GM21723 (cell line): ENCODE data around the gene TBC1D22A.

Experiments used
- ATAC-seq: cut with Tn5 transposase; IDR thresholded peaks from one replicate; pipeline ENCODE4 v1.9.1; 2021; ENCODE audit warnings: mild to moderate bottlenecking, moderate library complexity; ENCODE audit not compliant: unreplicated experiment

Gene TBC1D22A

DNA sequence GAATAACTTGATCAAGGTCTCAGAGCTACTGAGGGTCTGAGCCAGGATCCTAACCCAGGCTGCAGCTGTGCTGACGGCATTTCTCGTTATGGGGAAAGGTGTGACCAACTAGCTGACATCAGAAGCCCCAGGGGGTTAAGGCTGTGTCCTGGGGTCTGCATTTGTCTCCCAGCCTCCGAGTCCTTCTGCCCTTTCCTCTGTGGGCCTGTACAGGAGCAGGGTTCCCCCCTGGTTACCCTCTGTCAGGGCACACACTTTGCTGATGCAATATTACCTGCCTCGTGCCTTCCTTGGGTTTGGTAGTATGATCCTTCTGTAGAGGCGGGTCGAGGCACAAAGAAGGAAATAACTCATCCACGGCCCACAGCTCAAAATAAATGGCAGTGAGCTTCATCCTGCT is 183.0 kb downstream of the TBC1D22A start:
- ATAC-seq = no peak

GRCh38 chr22:46946383-46946962 is 184.0 kb downstream of the TBC1D22A start:
- ATAC-seq = no peak

DNA sequence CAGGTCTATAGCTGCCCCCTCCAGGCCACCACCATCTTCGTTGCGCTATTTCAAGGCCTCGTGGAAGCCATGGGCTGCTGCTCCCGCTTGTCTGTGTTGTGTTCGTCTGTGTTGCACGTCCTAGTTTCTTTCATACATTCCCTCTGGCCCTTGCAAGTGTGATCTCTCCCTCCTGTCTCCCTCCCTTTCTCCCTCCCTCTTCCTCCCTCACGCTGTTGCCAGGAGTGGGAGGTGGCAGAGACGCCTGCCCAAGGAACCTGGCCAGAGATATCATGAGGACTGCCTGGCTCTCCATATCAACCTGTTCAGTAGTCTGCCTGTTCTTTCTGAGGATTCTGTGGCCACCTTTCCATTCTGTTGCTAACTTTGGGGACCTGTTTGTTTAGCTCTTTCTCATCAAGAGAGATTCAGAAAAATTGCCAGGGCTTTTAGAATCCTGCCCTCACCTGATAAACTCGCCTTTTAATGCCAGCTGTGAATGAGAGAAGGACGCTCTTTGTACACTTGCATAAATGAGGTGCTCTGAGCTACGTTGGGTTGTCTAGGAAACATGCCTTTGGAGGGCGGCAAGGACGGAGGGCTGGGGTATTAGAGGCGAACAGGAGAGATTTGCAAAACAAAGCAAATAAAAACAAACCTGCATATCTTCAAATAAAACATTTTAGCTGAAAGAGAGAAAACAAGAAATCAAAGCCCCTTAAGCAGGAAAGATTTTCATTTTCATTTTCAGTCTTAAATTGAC is 185.2 kb downstream of the TBC1D22A start:
- ATAC-seq = no peak

- no peak for ATAC-seq
Measured at GRCh38 chr22:46948411-46949144, 186.1 kb downstream of the TBC1D22A start.

GRCh38 chr22:46951350-46951749 is 188.9 kb downstream of the TBC1D22A start:
- ATAC-seq = no peak

DNA sequence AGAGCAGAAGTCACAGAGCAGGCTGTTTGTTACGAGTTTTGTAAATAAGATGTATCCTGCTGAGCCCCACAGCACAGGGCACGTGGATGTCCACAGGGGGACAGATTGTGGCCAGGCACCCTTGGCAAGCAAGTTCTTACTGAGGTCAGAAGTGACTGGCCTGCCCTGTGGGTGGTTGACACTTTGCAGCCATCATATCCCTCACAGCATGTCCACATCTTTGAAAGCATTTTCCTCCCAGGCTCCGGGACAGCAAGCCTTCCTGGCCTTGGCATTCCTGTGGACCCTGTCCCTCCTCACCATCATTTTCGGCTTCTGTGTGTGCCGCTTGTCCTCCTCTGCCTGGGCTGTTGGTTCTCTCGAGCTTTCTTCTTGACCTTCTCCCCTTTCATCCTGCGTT is 189.5 kb downstream of the TBC1D22A start:
- no peak for ATAC-seq

DNA sequence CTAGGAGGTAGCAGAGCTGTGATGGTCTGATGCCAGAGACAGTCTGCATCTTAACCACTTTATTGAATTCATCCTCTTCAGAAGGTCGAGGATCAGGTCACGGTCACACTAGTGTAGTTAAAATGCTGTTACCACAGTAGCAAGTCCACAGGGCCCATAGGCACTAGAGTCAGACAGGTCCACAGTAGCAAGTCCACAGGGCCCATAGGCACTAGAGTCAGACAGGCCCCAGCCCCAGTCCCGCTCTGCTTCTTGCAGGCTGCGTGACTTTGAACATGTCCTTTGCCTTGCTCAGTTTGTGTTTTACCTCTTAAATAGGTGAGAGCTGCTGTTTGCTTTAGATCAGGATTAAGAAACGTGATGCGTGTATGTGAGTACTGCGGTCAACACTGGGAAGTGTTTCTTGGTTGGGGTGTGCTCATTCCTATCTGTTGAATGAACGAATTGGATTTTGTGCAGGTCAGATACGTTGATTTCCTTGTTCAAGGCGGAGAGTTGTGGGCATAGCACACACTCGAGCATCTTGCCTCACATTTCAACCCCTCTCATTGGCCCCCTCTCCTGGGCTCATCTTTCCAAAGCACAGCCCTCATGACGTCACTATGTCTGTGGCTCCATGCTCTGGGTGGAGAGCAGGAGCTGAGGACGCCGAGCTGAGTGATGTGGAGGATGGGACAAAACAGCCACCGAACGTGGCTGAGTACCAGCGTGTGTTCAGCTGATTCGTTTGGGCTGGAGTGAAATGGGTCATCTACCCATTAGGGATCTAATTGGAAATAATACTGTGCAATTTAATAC is 191.7 kb downstream of the TBC1D22A start:
- ATAC-seq = no peak

GRCh38 chr22:46954781-46955180 is 192.3 kb downstream of the TBC1D22A start:
- no peak for ATAC-seq

DNA sequence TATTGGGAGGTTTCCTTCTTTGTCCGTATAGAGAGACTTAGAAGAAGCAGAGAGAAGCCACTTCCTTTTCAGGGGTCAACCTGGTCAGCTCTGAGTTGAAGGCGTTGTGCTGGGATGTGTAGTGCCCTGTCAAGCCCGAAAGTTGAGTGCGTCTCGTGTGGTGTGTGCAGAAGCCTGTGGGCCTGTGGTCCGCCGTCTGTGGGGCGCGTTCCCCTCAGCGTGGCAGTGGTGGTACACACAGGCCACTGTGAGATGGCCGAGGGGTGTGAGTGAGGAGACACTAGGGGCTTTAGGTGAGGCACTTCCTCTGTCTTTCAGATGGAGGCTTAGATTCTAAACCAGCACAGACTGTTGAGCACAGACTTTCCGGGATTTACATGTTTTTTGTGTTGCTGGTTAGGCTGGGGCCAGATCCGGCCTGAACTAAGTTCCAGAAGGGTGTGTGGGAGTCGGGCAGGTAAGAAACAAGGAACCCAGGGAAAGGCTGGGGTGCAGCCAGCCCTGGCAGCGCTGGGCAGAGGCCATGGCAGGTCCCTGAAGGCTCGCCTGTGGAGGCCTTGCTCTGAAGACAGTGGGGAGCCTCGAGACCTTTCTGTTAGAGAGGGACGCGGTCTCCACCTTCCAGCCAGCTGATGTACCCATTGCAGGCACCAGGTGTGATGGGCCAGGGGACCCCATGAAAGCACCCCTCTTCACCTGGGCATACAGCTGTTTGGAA is 194.2 kb downstream of the TBC1D22A start:
- no peak for ATAC-seq

- no peak for ATAC-seq
Measured at GRCh38 chr22:46957521-46957920, 195.1 kb downstream of the TBC1D22A start.

DNA sequence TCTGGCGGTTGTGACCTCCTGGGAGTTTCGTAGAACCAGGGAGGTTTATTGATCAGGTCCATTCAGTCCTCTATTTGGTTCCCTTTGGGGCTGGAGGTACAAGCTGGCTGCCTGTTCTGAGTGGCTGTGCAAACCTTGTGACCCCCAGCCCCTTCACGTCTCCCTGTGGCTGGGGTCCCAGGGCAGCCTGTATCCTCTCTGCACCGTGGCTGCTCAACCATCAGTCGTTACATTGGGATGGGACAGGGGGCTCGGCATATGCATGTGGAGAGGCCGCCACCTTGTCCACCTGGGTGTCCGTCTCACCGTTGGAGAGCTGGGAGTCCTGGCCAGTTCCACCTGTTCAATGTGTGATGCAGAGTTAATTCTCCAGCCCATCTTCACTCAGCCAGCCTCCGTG is 195.7 kb downstream of the TBC1D22A start:
- no peak for ATAC-seq

GRCh38 chr22:46958658-46959057 is 196.2 kb downstream of the TBC1D22A start:
- no peak for ATAC-seq

DNA sequence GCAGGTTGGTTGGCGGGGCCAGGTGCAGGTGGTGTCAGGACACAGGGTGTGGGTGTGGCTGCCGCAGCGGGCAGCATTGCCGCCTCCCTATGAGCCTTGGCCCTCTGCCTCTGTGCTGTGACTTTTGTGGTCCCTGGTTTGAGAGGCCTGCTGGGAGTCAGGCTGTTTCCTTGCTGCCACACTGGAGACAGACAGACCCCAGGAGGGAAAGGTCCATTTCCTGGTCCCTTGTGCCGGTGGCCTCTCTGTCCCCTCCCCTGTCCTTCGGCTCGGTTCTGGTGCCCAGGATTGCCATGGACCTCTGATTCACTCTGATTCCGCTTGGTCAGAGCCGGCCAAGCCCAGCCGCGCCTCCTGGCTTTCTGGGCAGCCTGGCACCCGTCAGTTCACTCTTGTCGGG is 196.9 kb downstream of the TBC1D22A start:
- no peak for ATAC-seq

- ATAC-seq = no peak
Measured at GRCh38 chr22:46961591-46962295, 199.3 kb downstream of the TBC1D22A start.

- ATAC-seq = no peak
Measured at GRCh38 chr22:46962406-46962805, 200.0 kb downstream of the TBC1D22A start.

GRCh38 chr22:46963672-46964545 is 201.5 kb downstream of the TBC1D22A start:
- ATAC-seq = no peak

DNA sequence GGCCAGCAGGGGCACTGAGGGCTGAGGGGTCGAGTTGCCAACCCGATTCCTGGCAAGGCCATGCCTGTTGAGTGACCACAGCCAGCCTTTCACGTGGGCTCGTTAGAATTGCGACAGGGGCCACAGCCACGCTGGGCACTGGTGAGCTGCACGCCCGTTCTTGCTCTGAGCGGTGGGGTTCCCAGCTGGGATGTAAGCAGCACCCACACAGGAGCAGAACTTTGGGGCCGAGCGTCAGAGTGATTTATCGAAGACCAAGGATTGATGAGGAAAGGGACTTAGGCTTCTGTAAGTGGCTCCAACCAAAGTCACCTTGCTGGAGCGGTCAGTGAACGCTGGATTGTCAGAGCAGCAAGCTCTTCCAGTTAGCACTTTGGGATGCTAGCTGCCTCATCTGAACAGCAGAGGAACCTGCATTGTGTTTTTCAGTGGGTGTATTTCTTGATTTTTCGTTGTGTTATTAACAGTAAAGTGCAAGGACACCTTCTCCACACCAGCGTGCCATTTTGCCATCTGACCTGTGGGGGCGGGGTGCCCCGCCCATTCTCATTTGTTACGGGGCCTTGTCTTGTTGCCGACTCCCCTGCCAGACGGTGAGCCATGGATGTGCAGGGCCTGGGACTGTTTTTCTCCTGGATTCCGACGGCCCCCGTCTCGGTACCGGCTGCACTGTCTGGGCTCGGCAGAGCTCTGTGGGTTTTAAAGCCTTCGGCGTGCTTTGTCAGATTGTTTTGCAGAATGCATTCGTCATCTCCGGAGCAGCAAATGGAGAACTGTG is 202.5 kb downstream of the TBC1D22A start:
- ATAC-seq = no peak
